ENCODE results near the gene MPPED1.

GRCh38 chr22:43475549-43476076, 63.8 kb downstream of the MPPED1 start:
- no peak for TF ChIP-seq CTCF (CRISPR knock-in tag; IDR thresholded peaks at IDR 0.05)
- no peak for TF ChIP-seq POLR2A (IDR thresholded peaks at IDR 0.05; ENCODE audit: insufficient read depth in 1 of 2, low read depth in 2 of 2, low read length in 2 of 2)
- no peak for TF ChIP-seq SRSF4 (IDR thresholded peaks at IDR 0.05; ENCODE audit: low read depth, low read length, poor library complexity, severe bottlenecking)
- no peak for TF ChIP-seq GMEB1 (CRISPR knock-in tag; IDR thresholded peaks at IDR 0.05; ENCODE audit: borderline replicate concordance)
- no peak for TF ChIP-seq ZNF414 (CRISPR knock-in tag; IDR thresholded peaks at IDR 0.05)
- TF ChIP-seq POLR2AphosphoS5 (IDR thresholded peaks at IDR 0.05; ENCODE audit: low read depth, low read length) = no peak
- TF ChIP-seq SP1 (IDR thresholded peaks at IDR 0.05) = no peak
- TF ChIP-seq SP1 (CRISPR knock-in tag; IDR thresholded peaks at IDR 0.05) = no peak
- TF ChIP-seq FOSL1 (CRISPR knock-in tag; IDR thresholded peaks at IDR 0.05; ENCODE audit: borderline replicate concordance) = no peak
- no peak for TF ChIP-seq ZKSCAN1 (IDR thresholded peaks at IDR 0.05; ENCODE audit: low read length)
- no peak for TF ChIP-seq ZBTB34 (CRISPR knock-in tag; IDR thresholded peaks at IDR 0.05)
- TF ChIP-seq ZNF274 (CRISPR knock-in tag; IDR thresholded peaks at IDR 0.05) = no peak
- 0 out of 2 replicates have a peak, but pooled peaks have one; percentile 50 for TF ChIP-seq TRIM22 (IDR thresholded peaks at IDR 0.05)
- no peak for TF ChIP-seq BCL3 (CRISPR knock-in tag; IDR thresholded peaks at IDR 0.05)
